ENCODE results near the gene FAM89B.
A peak's percentile ranks its signal among the peaks of the same experiment; 100 is the strongest.

Gene FAM89B

DNA sequence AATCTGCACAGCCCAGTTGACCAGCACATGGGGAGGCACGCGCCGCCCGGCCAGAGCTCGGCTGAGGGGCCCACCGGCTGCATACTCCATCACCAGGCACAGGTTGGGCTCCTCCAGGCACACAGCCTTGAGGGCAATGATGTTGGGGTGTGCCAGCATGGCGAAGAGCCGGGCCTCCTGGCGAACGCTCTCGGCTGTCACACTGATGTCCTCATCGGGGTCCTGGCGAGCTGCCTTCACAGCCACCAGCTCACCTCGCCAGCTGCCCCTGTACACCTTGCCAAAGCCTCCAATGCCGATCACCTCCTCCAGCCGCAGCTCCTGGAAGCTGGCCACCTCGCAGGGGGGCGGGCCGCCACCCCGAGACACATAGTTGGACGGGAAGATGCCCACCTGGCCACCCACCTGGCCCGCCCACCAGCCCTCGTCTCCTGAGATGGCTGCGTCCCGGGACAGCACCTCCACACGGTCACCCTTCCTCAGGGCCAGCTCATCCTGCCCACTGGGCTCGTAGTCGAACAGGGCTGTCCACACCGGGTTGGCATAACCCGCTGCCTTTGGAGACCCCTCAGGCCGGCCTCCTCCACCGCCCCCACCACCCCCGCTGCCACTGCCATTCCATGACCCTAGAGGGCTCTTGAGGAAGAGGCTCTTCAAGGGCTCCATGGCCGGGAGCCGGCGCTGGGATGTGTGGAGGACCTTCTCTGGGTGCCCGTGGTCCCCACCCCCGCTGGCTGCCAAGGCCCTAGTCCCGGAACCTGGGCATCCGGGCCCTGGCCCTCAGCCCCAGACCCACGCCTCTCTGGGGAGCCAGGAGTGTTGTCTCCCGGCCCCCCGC is 41.0 kb downstream of the FAM89B start:
- no peak for DNase-seq

DNA sequence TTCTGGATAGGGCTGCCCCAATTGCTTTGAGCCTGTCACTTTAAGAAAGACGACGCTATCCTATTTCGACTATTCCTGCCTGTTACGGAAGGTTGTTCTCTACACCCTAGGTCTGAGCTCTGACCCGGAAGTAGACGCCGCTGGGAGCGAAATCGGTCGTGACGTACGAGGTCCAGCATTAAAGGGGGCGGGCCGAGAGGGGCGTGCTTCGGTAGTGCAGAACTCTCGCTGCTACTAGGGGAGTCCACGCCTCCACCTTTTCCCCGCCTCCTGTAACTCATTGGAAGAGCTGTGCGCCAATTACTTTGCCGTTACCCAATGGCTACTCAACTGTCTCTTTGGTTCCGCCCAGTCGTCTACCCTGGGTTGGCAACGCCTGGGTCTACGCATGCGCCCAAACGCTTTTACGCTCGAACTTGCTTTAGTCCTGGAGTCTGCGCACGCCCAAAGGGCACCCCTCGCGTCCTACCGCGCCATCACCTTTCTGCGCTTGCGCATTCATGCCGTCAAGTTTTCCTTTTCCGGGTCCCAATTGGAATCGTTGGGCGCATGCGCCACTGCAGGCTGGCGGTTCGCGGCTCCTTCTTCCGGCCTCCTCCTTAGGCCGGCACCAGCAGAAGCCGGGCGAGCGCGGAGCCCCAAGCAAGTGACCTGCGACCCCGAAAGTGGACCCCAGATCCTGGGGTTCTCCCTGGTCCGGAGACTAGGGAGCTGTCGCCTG is 43.1 kb downstream of the FAM89B start, which contains the start of gene PCNX3:
Gene PCNX3 (plus strand): TSS at position 548 of the 721 bp plus-strand sequence. CDS start 536 bp downstream, outside the sequence.
- DNase-seq, result peak; percentile 100

DNA sequence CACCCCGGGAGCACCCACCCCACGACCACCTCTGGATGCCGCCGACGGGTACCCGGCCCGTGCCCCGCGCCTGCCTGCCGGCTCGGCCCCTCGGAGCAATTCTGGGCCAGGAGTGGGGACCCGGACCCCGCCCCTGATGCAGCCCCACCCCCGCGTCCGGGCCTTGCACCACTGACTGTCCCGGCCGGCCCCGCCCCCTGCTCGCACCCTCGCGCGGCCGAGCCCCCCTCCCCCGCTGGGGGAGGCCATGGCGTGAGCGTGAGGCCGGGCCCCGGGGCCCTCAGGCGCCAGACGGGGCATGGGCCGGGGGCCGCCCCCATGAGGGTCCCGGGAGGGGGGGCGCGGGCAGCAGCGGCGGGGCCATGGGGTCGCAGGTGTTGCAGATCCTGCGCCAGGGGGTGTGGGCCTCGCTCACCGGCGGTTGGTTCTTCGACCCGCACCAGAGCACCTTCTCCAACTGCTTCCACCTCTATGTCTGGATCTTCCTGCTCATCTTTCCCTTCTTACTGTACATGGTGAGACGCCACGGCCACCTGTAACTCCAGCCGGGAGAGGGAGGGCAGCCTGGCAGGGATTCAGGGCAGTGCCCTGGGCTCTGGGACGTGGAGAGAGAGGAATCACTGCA is 43.7 kb downstream of the FAM89B start:
- DNase-seq, result peak in 1 of 2 experiments; percentile 17

DNA sequence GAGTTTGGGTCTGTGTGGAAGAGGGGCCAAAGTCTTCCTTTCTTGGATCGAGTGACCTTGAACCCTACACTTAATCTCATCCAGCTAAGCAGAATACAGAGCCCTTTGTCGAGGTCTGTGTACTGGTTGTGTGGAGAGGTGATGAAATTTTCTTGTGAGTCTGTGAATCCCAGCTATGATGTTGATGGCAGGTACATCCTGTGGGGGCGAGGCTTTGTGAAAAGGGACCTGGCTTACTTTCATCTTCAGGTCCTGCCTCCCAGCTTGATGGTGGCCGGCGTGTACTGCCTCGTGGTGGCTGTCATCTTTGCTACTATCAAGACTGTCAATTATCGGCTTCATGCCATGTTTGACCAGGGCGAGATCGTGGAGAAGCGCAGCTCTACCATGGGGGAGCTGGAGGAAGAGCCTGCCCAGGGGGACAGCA is 44.2 kb downstream of the FAM89B start:
- DNase-seq, result no peak

DNA sequence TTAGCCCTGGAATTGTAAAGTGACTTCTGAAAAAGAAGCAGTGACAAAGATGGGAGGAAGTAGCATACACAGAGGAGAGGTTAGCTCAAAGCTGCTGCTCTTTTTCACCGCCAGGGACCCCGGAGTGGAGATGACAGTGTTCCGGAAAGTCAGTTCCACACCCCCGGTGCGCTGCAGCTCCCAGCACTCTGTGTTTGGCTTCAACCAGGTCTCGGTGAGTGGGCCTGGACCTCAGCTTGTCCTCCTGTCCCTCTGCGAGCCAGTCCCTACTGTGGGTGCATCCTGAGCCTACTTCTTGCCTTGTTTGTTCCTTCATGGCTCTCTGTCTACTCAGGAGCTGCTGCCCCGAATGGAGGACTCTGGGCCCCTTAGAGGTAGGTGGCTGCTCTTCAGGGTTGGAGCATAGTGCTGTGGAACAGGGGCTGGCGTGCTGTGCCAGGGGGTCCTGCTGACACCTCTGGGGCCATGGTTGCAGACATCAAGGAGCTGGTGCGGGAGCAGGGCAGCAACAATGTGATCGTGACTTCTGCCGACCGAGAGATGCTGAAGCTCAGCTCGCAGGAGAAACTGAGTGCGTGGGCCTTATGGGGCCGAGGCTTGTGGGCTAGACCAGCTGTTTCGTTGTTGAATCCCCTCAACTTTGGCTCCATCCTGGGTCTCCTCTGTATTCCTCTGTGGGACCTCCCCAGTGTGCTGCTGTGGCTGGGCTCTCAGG is 45.0 kb downstream of the FAM89B start:
- no peak for DNase-seq

DNA sequence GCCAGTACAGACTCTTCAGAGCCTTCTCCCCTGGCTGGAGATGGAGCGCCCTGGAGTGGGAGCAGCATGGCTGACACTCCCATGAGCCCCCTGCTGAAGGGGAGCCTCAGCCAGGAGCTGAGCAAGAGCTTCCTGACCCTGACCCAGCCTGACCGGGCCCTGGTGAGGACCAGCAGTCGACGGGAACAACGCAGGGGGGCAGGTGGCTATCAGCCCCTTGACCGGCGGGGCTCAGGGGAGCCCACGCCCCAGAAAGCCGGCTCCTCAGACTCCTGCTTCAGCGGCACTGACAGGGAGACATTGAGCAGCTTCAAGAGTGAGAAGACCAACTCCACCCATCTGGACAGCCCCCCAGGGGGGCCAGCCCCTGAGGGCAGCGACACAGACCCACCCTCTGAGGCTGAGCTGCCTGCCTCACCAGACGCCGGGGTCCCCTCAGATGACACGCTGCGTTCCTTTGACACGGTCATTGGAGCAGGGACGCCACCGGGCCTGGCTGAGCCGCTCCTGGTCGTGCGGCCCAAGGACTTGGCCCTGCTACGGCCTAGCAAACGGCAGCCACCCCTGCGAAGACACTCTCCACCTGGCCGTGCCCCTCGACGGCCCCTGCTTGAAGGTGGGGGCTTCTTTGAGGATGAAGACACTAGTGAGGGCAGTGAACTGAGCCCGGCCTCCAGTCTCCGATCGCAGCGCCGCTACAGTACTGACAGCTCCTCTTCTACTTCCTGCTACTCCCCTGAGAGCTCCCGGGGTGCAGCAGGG is 45.8 kb downstream of the FAM89B start:
- DNase-seq, result no peak

DNA sequence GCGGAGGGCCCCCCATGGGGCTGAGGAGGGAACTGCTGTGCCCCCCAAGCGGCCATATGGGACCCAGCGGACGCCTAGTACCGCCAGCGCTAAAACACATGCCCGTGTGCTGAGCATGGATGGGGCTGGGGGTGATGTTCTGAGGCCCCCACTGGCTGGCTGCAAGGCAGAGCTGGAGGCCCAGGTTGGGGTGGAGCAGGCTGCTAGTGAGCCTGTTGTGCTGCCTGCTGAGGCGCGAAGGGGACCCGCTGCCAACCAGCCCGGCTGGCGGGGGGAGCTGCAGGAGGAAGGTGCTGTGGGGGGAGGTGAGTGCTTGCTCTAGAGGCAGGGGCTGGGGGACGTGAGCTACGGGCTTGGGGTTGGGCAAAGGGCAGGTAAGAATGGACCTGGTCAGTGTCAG is 46.4 kb downstream of the FAM89B start:
- no peak for DNase-seq

DNA sequence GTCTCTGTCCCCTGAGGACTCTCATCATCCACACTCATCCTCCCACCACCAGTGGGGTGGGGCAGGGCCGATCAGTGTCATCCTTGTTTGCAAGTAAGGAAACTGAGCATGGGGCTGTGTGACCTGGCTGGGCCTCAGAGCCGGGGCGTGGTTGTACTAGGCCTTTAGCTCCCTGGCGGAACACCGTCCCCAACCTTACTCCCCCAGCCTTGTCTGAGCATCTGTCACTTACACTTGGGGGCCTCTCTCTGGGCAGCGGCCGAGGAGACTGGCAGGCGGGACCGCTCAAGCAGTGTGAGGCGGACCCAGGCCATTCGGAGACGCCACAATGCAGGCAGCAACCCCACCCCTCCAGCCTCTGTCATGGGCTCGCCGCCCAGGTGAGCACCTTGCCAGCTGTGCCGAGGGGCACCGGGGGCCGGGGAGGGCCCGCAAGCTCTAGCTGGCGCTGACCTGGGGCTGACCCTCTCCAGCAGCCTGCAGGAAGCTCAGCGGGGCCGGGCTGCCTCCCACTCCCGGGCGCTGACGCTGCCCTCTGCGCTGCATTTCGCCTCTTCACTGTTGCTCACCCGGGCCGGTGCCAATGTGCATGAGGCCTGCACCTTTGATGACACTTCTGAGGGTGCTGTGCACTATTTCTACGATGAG is 47.1 kb downstream of the FAM89B start:
- DNase-seq, result no peak

DNA sequence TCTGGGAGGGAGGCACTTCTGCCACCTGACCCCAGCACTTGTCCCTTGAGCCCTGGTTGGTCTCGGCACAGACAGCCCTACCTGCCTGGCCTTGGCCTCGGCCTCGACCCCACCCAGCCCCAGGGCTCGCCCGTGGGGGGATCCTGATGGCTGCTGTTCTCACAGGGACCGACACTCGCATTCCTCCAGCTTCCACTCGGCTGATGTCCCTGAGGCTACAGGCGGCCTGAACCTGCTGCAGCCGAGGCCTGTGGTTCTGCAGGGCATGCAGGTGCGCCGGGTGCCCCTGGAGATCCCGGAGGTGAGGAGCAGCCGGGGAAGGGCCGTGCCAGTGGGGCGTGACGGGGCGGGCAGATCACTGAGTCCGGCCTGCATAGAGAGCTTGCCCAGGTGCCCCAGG is 48.3 kb downstream of the FAM89B start:
- DNase-seq, result no peak

DNA sequence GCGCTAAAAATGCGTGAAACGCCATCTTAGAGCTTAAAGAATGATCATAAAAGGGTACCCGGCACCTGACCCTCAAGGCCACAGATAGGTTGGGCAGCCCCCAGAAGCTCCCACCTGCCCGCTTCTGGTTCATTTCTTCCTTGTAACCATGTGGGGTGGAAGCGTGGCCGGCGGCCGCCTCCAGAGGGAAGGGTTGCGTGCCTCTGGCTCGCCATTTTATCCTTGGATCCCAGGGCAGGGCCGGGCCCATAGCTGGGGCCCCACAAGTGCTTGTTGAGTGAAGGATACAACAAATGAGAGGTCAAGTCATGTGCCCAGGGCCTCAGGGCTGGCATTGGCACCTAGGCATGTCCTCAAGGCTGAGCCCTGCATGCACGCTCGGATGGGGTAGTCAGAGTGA is 49.1 kb downstream of the FAM89B start:
- no peak for DNase-seq

DNA sequence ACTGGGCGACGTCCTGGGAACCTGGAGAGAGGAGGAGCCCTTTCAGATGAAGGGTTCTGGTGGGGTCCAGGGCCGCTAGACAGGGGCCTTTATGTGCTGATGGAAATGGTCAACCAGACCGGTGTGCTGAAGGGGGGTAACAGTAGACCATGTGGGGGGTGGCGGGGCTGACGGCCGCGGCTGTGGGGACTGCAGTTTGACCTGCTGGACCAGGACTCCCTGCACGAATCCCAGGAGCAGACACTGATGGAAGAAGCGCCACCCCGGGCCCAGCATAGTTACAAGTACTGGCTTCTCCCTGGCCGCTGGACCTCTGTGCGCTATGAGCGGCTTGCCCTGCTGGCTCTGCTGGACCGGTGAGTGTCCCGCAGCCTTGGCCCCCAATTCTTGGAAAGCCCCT is 49.7 kb downstream of the FAM89B start:
- no peak for DNase-seq

DNA sequence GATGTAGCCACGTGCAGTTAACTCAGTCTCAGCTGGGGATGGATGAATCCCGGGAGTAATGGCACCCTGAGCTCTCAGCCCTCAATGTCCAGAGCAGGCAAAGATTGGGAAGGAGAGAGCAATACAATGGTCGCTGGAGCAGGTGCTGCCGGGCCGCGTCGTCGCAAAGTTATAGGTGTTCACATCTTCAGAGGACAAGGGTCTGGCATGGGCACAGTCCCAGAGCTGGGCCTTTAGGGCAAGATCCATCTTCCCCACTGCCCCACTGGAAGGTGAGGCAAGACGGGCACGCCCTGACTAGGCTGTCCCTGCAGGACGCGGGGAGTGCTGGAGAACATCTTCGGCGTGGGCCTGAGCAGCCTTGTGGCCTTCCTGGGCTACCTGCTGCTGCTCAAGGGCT is 50.8 kb downstream of the FAM89B start:
- DNase-seq, result no peak

All from SHP77 (cell line).